Activated CD4-positive, alpha-beta T cell treated with anti-CD3 and anti-CD28 coated beads, Interleukin-2, amount 10 ng/mL, durations not matched to agents 24 days and 14 days (primary cell): ENCODE results near the gene SEMA4G. TPM values are rescaled to one million over a fixed set of nuclear protein-coding genes. Genes with fewer than 3 reads are reported as not detected.
A peak's percentile ranks its signal among the peaks of the same experiment; 100 is the strongest.

ENCODE experiments used
- DNase-seq: peaks from one replicate; pipeline ENCODE4 v3.0.0; 2022
- H3K27ac Mint-ChIP-seq: one replicate; pipeline ENCODE4 v1.8.0; 2022; ENCODE audit warnings: mild to moderate bottlenecking, mixed read lengths
- H3K27me3 Mint-ChIP-seq: one replicate; pipeline ENCODE4 v1.8.0; 2022; ENCODE audit warnings: mixed read lengths
- H3K36me3 Mint-ChIP-seq: one replicate; pipeline ENCODE4 v1.8.0; 2022; ENCODE audit warnings: low read depth, mild to moderate bottlenecking, mixed read lengths
- H3K4me1 Mint-ChIP-seq: one replicate; pipeline ENCODE4 v1.8.0; 2021; ENCODE audit warnings: mixed read lengths
- H3K4me3 Mint-ChIP-seq: one replicate; pipeline ENCODE4 v1.8.0; 2022; ENCODE audit warnings: mild to moderate bottlenecking, moderate library complexity, mixed read lengths
- H3K9me3 Mint-ChIP-seq: one replicate; pipeline ENCODE4 v1.8.0; 2021; ENCODE audit warnings: mixed read lengths
- intact Hi-C: fragments of 100-400 bp; cut with micrococcal nuclease; formaldehyde crosslinking; loops from one replicate; pipeline ENCODE4 v1.15.1; 2023
- total RNA-seq: library from RNA; stranded (reverse); gene quantifications from 2 replicates; pipeline ENCODE4 v1.2.3, GENCODE V29; 2022

SEMA4G gene, protein sequence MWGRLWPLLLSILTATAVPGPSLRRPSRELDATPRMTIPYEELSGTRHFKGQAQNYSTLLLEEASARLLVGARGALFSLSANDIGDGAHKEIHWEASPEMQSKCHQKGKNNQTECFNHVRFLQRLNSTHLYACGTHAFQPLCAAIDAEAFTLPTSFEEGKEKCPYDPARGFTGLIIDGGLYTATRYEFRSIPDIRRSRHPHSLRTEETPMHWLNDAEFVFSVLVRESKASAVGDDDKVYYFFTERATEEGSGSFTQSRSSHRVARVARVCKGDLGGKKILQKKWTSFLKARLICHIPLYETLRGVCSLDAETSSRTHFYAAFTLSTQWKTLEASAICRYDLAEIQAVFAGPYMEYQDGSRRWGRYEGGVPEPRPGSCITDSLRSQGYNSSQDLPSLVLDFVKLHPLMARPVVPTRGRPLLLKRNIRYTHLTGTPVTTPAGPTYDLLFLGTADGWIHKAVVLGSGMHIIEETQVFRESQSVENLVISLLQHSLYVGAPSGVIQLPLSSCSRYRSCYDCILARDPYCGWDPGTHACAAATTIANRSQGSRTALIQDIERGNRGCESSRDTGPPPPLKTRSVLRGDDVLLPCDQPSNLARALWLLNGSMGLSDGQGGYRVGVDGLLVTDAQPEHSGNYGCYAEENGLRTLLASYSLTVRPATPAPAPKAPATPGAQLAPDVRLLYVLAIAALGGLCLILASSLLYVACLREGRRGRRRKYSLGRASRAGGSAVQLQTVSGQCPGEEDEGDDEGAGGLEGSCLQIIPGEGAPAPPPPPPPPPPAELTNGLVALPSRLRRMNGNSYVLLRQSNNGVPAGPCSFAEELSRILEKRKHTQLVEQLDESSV
- total RNA-seq, result 1.4 and 1.8 TPM in 2 replicates

DNA sequence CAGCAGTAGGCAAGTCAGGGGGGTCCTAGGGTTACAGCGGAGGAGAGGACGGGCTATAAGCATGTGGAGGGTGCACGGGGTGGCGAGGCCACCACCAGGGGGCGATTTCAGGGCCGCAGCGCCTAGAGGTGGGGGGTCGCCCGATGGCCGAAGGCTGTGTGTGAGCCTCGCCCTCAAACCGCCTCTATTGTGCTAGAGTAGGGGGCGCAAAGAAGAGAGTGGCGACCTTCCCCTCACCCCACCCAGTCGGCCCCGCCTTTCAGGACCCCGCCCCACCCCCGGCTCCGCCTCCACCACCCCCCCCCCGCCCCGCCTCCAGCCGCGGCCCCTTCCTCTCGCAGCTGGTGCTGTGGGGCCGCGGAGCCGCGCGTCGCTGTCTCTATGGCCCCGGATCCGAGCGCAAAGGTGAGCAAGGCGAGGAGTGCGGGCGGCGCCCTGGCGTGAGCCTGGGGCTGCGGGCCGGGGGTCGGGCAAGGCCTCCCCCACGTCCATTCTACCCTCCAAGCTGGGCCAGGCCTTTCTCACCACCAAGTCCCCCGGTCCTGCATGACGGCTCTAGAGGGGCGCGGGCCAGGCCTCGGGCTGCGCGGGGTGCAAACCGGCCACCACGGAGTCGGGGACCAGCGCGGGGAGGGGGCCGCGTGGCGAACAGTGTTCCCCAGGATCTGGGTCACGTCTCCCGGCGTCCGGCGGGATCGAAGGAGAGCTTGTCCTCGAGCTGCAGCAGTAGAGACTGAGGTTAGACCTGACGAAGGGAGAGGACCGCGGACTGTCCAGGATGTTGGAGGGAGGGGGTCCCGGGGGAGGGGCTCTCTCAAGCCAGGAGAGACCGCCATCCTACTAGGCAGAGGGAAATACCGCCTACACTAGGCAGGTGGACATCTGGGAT, at the start of gene SEMA4G:
Gene SEMA4G, plus strand, starts transcription at position 318 of the 889 bp plus-strand sequence. CDS start 3,409 bp downstream, outside the sequence.
- DNase-seq, result peak; percentile 82
- H3K36me3 Mint-ChIP-seq, result peaks cover 6% of the 10 kb centered on the region

DNA sequence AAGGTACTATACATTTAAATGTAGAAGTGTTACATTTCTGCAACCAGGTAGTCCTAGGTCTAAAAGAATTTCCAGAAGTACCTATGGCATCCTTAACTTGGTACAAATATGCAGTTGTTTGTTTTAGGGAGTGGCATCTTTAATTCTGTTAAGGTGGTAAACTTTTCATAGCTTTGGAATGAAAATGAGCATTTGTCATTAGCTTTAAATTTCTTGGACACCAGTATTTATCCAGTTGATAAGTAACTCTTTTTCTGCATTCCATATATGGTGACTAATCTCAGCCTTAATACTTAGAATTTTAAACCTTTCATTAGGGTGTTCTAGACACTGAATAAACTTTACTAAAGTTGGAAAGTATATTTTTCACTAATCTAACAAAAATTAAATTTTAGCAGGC, 45.7 kb upstream of the SEMA4G start:
- peaks cover 53% of the 10 kb centered on the region for H3K36me3 Mint-ChIP-seq

More for the DNA sequence above, at the start of gene SEMA4G:
- Mint-ChIP-seq H3K4me1 (peaks cover 6% of the 10 kb centered on the region), H3K4me3 (peak within 1 kb of the TSS; percentile 72), H3K27me3 (peaks cover 6% of the 10 kb centered on the region), H3K9me3 (no peaks in the 10 kb centered on the region), H3K27ac (no peak within 1 kb of the TSS)
- intact Hi-C loops, result loop anchor here (1.0 kb wide), 2 partner anchors 27 to 45 kb away; no protein-coding TSS in a partner anchor

DNA sequence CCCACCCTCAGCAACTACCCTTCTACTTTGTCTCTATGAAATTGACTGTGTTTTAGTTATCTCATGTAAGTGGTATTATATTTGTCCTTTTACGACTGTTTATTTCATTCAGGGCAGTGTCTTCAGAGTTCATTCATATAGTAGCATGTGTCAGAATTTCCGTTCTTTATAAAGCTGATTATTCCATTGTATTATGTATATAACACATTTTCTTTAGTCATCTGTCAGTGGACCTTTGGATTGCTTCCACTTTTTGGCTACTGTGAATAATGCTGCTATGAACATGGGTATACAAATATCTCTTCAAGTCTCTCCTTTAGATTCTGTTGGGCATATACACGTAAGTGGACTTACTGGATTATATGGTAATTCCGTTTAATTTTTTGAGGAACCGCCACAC, 42.0 kb upstream of the SEMA4G start:
- Mint-ChIP-seq H3K4me3 (no peak overlapping the region), H3K9me3 (no peaks in the 10 kb centered on the region), H3K36me3 (peaks cover 53% of the 10 kb centered on the region), H3K27ac (no peak overlapping the region), H3K27me3 (no peaks in the 10 kb centered on the region), H3K4me1 (peaks cover 7% of the 10 kb centered on the region)
- intact Hi-C loops, result no loop called here
- no peak for DNase-seq

More for the DNA sequence above, 45.7 kb upstream of the SEMA4G start:
- peaks cover 5% of the 10 kb centered on the region for H3K4me1 Mint-ChIP-seq
- no peak for DNase-seq
- H3K4me3 Mint-ChIP-seq, result no peak overlapping the region
- intact Hi-C loops, result no loop called here
- no peaks in the 10 kb centered on the region for H3K9me3 Mint-ChIP-seq
- H3K27ac Mint-ChIP-seq, result no peak overlapping the region
- H3K27me3 Mint-ChIP-seq, result no peaks in the 10 kb centered on the region

DNA sequence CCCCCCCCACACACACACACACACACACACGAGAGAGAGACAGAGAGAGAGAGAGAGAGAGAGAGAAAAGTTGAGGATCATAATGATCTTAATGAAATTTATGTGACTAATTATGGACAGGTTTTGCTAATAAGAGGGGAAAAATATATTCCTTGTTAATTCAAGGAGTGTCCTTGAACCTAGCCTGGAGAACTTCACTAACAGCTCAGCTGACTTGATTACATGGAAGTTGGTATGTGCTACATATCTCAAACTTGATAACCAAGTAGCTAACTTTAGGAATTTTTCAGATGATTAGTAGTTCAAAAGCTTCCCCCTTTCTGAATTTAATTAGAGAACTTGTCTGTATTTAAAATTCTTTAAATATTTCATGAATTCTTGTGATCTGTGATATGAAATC, 41.3 kb upstream of the SEMA4G start:
- H3K27me3 Mint-ChIP-seq, result no peaks in the 10 kb centered on the region
- peaks cover 7% of the 10 kb centered on the region for H3K4me1 Mint-ChIP-seq
- H3K36me3 Mint-ChIP-seq, result peaks cover 55% of the 10 kb centered on the region
- H3K9me3 Mint-ChIP-seq, result no peaks in the 10 kb centered on the region
- intact Hi-C loops, result no loop called here
- no peak overlapping the region for H3K27ac Mint-ChIP-seq
- no peak for DNase-seq
- H3K4me3 Mint-ChIP-seq, result no peak overlapping the region

DNA sequence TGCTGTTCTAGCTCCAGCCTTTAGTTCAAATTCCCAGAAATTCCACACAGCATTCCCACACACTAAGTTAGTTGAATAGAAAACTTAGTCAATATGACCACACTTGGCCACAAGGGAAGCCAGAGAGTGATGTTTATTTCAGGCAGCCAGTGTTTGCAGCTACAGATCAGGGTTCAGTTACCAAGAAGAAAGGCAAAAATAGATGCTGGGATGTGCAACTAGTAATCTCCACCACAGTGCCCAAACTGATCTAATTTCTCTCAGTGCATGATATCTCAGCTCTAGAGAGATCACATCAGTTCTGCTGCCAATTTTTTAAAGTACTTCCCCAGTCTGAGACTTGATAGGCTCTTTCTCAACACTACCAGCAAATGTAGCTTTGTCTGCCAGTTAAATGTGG, 38.9 kb upstream of the SEMA4G start:
- H3K4me3 Mint-ChIP-seq, result no peak overlapping the region
- H3K36me3 Mint-ChIP-seq, result peaks cover 44% of the 10 kb centered on the region

DNA sequence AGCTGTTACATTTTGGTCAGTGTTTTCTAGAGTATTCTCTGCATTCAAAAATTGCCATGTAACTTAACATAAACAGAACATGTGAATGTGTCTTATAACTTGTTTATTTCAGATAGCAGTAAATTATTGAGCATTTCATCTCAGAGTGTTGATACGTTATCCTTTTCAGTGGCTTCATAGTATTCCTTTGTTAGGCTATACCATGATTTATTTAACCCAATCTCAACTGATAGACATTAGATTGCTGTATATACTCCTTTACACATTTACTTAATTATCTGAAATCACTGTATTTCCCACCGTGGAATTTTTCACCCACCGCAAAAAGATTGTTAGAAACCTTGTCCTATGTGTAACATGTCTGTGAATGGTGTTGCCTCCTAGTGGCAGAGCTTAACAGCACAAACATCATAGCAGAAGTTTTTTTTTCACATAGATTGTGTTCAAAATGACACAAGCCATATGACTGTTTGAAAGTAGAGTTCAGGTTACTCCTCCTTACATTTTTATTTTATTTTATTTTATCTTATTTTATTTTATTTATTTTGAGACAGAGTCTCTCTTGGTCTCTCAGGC, 35.1 kb upstream of the SEMA4G start:
- H3K27me3 Mint-ChIP-seq, result no peaks in the 10 kb centered on the region
- H3K9me3 Mint-ChIP-seq, result no peaks in the 10 kb centered on the region
- H3K27ac Mint-ChIP-seq, result no peak overlapping the region
- no peak overlapping the region for H3K4me3 Mint-ChIP-seq
- H3K36me3 Mint-ChIP-seq, result peaks cover 25% of the 10 kb centered on the region
- no peak for DNase-seq
- peaks cover 2% of the 10 kb centered on the region for H3K4me1 Mint-ChIP-seq
- intact Hi-C loops, result no loop called here

More for the DNA sequence above, 38.9 kb upstream of the SEMA4G start:
- no peak for DNase-seq
- no peaks in the 10 kb centered on the region for H3K9me3 Mint-ChIP-seq
- intact Hi-C loops, result no loop called here
- H3K27ac Mint-ChIP-seq, result no peak overlapping the region
- H3K4me1 Mint-ChIP-seq, result peaks cover 4% of the 10 kb centered on the region
- H3K27me3 Mint-ChIP-seq, result no peaks in the 10 kb centered on the region

DNA sequence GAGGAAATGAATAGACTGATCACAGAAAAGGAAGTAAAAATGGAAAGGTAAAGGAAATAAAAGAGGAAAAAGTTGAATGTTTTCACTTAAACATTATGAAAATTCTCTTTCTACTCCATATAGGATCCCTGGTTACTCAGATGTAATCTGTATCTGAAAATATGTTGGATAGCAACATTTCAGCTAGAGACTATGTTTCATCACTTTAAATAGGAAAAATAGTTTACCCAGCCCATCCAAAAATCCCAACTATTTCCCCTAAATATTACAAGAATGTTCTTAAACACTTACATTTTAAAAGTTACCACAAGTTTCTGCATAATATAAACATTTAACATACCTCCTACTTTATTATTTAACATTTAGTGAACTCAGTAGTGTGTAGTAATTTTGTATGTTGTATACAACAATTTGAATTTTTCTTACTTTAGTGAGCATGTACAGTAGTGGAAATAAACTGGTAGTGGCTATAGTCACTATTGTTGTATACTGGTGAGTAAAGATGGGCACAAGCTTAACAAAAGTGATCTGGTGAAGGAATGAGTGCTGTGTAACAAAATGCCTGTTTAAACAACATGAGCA, 29.4 kb upstream of the SEMA4G start:
- Mint-ChIP-seq H3K27ac (no peak overlapping the region), H3K4me1 (peaks cover 5% of the 10 kb centered on the region), H3K9me3 (no peaks in the 10 kb centered on the region), H3K27me3 (no peaks in the 10 kb centered on the region), H3K36me3 (peaks cover 30% of the 10 kb centered on the region), H3K4me3 (no peak overlapping the region)
- intact Hi-C loops, result no loop called here
- DNase-seq, result no peak

DNA sequence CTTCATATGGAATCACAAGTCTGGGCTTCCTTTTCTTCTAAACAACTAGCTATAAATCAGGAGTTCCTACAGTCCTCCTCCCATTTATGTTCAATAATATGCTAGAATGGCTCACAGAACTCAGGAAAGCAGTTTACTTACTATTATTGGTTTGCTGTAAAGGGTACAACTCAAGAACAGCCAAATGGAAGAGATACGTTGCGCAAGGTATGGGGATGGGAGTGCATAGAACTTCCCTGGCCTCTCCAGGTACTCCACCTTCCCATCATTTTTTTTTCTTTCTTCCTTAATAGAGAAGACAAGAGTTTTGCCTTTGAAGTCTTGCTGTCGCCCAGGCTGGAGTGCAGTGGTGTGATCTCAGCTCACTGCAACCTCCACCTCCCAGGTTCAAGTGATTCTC, 27.1 kb upstream of the SEMA4G start:
- no peak for DNase-seq
- intact Hi-C loops, result no loop called here
- Mint-ChIP-seq H3K4me1 (peaks cover 5% of the 10 kb centered on the region), H3K27me3 (no peaks in the 10 kb centered on the region), H3K9me3 (no peaks in the 10 kb centered on the region), H3K4me3 (no peak overlapping the region), H3K36me3 (peaks cover 38% of the 10 kb centered on the region), H3K27ac (no peak overlapping the region)

DNA sequence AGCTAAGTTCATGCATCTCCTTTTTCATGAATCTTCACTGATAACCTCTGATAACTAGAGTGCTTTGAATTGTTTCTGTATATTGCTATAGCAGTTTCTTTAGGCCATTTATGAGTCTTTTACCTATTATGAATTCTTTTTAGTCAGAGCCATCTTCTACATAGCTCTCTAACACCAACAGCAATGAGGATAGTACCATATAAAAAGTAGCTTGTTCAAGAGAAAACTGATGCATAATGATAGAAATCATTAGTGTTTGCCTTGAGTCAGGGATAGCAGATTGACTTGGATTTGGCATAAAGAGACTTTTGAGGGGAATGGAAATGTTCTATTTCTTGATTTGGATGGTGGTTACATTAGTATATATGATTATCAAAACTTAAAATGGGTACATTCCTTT, 25.8 kb upstream of the SEMA4G start:
- intact Hi-C loops, result no loop called here
- no peak for DNase-seq
- H3K4me3 Mint-ChIP-seq, result no peak overlapping the region
- H3K27ac Mint-ChIP-seq, result no peak overlapping the region
- peaks cover 43% of the 10 kb centered on the region for H3K36me3 Mint-ChIP-seq
- no peaks in the 10 kb centered on the region for H3K9me3 Mint-ChIP-seq
- no peaks in the 10 kb centered on the region for H3K27me3 Mint-ChIP-seq
- peaks cover 5% of the 10 kb centered on the region for H3K4me1 Mint-ChIP-seq

DNA sequence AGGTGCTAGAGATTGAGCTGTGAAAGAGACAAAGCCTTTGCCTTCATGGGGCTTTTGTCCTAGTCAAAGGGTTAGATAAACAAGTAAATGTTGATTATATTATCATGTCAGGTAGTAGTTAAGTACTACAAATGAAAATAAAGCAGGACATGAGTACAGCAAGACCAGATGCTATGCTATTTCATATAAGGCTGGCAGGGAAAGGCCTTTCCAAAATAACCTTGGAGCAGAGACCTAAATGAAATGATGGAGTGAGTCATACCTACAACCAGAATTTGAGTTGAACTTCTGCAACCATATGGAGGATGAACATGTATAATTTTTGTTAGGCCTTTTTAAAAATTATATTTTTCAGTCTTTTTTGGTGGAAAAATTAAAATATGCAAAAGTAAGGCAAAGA, 23.6 kb upstream of the SEMA4G start:
- Mint-ChIP-seq H3K9me3 (no peaks in the 10 kb centered on the region), H3K4me1 (peaks cover 5% of the 10 kb centered on the region), H3K4me3 (no peak overlapping the region), H3K27ac (no peak overlapping the region), H3K36me3 (peaks cover 40% of the 10 kb centered on the region), H3K27me3 (no peaks in the 10 kb centered on the region)
- DNase-seq, result no peak
- intact Hi-C loops, result no loop called here

DNA sequence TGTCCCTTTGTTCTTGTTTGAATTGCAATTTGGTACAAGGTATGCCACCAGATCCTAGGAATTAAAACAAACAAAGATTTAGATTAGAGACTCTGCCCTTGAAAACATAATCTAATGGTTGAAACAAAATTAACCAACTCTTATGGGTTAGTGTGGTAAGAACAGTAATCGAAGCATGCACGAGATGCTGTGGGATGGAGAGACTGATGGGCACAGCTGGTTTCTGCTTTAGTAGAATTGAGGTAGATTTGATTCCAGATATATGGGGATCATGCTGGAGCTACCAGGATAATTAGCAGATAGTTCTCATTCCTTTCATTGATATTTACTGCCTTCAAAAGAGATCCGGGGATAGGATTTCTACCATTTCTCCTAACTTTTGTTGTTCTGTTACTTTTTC, 20.4 kb upstream of the SEMA4G start:
- Mint-ChIP-seq H3K27ac (no peak overlapping the region), H3K4me1 (no peaks in the 10 kb centered on the region), H3K4me3 (no peak overlapping the region), H3K36me3 (peaks cover 35% of the 10 kb centered on the region), H3K9me3 (no peaks in the 10 kb centered on the region), H3K27me3 (no peaks in the 10 kb centered on the region)
- intact Hi-C loops, result no loop called here
- no peak for DNase-seq

DNA sequence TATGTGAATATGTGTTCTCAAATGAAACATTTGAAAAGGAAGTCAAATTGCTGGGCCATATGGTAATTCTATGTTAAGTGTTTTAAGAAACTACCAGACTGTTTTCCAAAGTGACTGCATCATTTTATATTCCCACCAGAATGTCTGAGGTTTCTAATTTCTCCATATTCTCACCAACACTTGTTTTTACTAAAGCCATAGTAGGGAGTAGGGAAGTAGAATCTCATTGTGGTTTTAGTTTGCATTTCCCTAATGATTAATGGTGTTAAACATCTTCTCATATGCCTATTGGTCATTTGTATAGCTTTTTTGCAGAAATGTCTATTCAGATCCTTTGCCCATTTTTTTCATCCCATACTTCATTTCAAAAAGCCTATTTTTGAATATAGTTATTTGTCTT, 9.1 kb upstream of the SEMA4G start:
- Mint-ChIP-seq H3K4me1 (peaks cover 8% of the 10 kb centered on the region), H3K27ac (no peak overlapping the region), H3K9me3 (no peaks in the 10 kb centered on the region), H3K36me3 (peaks cover 43% of the 10 kb centered on the region), H3K27me3 (no peaks in the 10 kb centered on the region), H3K4me3 (no peak overlapping the region)
- no peak for DNase-seq
- intact Hi-C loops, result no loop called here
